ENCODE data around the gene APP. TPM values are rescaled to one million over a fixed set of nuclear protein-coding genes. Genes with fewer than 3 reads are reported as not detected.

APP gene
- total and polyA plus RNA-seq, 7 donors = 37.7 to 118 (median 56.6) TPM

- H3K36me3 ChIP-seq (ENCODE audit: insufficient read depth in 1 of 2, low read depth in 1 of 2) = peaks cover 0 to 15% of the 10 kb centered on the region in 2 donors
- 86 to 91% (median 90%) methylated on average over 8 of the region's 8 CpGs for WGBS, 3 donors
- no peak overlapping the region for H3K27ac ChIP-seq
- no peaks in the 10 kb centered on the region for H3K4me1 ChIP-seq
- H3K9me3 ChIP-seq = no peaks in the 10 kb centered on the region
- no peaks in the 10 kb centered on the region for H3K27me3 ChIP-seq (ENCODE audit: insufficient read depth in 3 of 3, low read length in 2 of 3)
- no peak for ATAC-seq
- intact Hi-C loops (cut with DNase I) = no loop called here
- TF ChIP-seq, protein P1, sequence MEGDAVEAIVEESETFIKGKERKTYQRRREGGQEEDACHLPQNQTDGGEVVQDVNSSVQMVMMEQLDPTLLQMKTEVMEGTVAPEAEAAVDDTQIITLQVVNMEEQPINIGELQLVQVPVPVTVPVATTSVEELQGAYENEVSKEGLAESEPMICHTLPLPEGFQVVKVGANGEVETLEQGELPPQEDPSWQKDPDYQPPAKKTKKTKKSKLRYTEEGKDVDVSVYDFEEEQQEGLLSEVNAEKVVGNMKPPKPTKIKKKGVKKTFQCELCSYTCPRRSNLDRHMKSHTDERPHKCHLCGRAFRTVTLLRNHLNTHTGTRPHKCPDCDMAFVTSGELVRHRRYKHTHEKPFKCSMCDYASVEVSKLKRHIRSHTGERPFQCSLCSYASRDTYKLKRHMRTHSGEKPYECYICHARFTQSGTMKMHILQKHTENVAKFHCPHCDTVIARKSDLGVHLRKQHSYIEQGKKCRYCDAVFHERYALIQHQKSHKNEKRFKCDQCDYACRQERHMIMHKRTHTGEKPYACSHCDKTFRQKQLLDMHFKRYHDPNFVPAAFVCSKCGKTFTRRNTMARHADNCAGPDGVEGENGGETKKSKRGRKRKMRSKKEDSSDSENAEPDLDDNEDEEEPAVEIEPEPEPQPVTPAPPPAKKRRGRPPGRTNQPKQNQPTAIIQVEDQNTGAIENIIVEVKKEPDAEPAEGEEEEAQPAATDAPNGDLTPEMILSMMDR (IDR thresholded peaks at IDR 0.05) = no peak
- no peak overlapping the region for H3K4me3 ChIP-seq
- no peak for DNase-seq
These were observed 195.6 kb downstream of the APP start for GRCh38 chr21:25974964-25975363.

DNA sequence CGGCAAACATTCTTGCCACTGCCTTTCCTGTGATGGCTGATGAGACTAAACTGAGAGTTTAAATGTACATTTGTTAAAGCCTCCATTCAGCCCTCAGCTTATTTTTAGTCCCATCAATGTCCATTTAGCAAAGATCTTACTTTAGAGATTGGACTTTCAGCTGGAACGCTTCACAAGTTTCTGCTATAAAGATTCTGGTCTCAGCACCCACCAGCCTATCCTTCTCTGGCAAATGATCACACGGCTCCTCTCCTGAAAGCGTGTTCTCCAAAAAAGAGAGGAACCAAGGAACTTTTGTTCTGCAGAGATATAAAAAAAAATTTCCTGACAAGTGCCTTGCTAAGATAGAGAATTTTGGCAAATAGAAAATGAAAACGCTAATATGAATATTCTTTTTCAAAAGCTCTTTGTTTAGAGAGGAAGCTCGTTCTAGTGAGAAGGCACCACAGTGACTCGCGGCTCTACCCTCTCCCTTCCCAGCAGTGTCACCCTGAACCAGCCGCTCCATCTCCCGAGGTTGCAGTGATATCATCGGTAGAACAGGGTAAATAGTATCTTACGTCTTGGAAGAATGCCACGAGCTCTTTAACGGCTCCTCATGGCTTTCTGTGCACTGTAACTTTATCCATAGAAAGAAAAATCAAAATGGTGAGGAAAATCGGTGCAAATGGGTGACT lies 200.2 kb downstream of the APP start:
- ATAC-seq (no peak), DNase-seq (no peak)
- no peak overlapping the region for H3K27ac ChIP-seq
- TF ChIP-seq, protein P1 (IDR thresholded peaks at IDR 0.05) = no peak
- no peaks in the 10 kb centered on the region for H3K9me3 ChIP-seq
- WGBS, 3 donors = 66 to 78% (median 66%) methylated on average over 15 of the region's 15 CpGs
- intact Hi-C loops (cut with DNase I) = no loop called here
- H3K4me3 ChIP-seq = no peak overlapping the region
- no peaks in the 10 kb centered on the region for H3K27me3 ChIP-seq (ENCODE audit: insufficient read depth in 3 of 3, low read length in 2 of 3)
- no peaks in the 10 kb centered on the region for H3K4me1 ChIP-seq
- H3K36me3 ChIP-seq (ENCODE audit: insufficient read depth in 1 of 2, low read depth in 1 of 2) = peaks cover 0 to 15% of the 10 kb centered on the region in 2 donors

- TF ChIP-seq, protein P1 (IDR thresholded peaks at IDR 0.05) = no peak
- no peaks in the 10 kb centered on the region for H3K9me3 ChIP-seq
- no peaks in the 10 kb centered on the region for H3K36me3 ChIP-seq (ENCODE audit: insufficient read depth in 1 of 2, low read depth in 1 of 2)
- ATAC-seq (no peak), DNase-seq (no peak)
- no peaks in the 10 kb centered on the region for H3K27me3 ChIP-seq (ENCODE audit: insufficient read depth in 3 of 3, low read length in 2 of 3)
- intact Hi-C loops (cut with DNase I) = no loop called here
- 93 to 99% (median 96%) methylated on average over 4 of the region's 4 CpGs for WGBS, 3 donors
- no peak overlapping the region for H3K27ac ChIP-seq
- H3K4me3 ChIP-seq = no peak overlapping the region
- no peaks in the 10 kb centered on the region for H3K4me1 ChIP-seq
These were observed 202.6 kb downstream of the APP start for GRCh38 chr21:25967901-25968438.

DNA sequence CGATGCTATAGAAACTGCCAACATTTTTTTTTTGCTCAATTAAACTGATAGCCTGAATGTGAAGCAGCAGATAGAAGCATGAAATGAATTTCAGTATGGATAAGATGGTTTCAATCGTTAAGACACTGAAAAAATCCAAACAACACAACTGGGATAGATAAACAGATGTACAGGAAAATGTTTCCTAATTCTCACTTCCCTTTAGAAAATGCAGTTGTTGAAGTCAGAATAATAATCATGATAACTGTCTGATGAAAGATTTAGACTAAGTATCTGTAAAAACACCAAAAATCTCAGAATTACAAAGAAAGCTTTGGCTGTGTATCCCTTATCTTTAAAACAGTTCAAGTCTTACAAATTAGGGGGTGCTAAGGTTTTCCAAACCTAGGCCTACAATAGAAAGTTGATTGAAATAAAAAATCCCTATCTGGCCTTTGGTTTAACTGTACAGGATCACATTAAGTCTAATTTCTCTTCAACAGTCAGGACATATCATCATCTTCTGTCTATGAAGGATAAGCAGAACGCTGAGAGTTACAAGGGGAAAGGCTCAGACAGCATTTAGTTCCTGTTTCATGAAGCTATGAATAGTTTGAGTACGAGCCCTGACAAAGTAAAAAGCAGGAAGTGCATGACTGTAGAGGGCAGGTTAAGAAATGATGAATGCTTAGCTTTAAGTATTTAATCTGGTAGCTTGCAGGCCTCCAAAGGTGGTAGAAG lies 203.2 kb downstream of the APP start:
- TF ChIP-seq, protein P1 (IDR thresholded peaks at IDR 0.05) = no peak
- no peaks in the 10 kb centered on the region for H3K9me3 ChIP-seq
- H3K27ac ChIP-seq = no peak overlapping the region
- H3K36me3 ChIP-seq (ENCODE audit: insufficient read depth in 1 of 2, low read depth in 1 of 2) = no peaks in the 10 kb centered on the region
- H3K4me3 ChIP-seq = no peak overlapping the region
- H3K4me1 ChIP-seq = no peaks in the 10 kb centered on the region
- DNase-seq = no peak
- ATAC-seq = no peak
- intact Hi-C loops (cut with DNase I) = no loop called here
- 37 to 42% (median 41%) methylated on average over 4 of the region's 4 CpGs for WGBS, 3 donors
- no peaks in the 10 kb centered on the region for H3K27me3 ChIP-seq (ENCODE audit: insufficient read depth in 3 of 3, low read length in 2 of 3)

Measured in psoas muscle (tissue), 8 donors.